SK-N-SH (cell line): ENCODE results near the gene UBAP1L. TPM values are rescaled to one million over a fixed set of nuclear protein-coding genes. Genes with fewer than 3 reads are reported as not detected.

Experiments
- CTCF ChIA-PET: fragments of 300-600, 350-600 bp; formaldehyde crosslinking; extraction: SDS; loops from one replicate; lab custom pipeline; 2021; lab: Yijun Ruan, JAX
- POLR2A ChIA-PET: fragments of 350-600 bp; sonication (Branson Sonifier 250); formaldehyde crosslinking; extraction: SDS; loops from one replicate; lab custom pipeline; 2020; ENCODE audit warnings: antibody characterized with exemption, inconsistent platforms; lab: Yijun Ruan, JAX
- DNase-seq: peaks from one replicate; pipeline ENCODE4 v3.0.0; 2012
- H2AFZ ChIP-seq: fragments of 200-600 bp; sonication (generic); 2 replicates; pipeline ENCODE4 v1.8.1; 2016; ENCODE audit warnings: antibody characterized with exemption, mild to moderate bottlenecking, low read depth
- H3F3A ChIP-seq: fragments of 200-600 bp; sonication (generic); replicated peaks from 2 replicates; pipeline ENCODE3; 2016; ENCODE audit warnings: antibody characterized with exemption, mild to moderate bottlenecking; ENCODE audit not compliant: insufficient read depth
- H3K27ac ChIP-seq, 2 experiments: fragments of 200-500 bp in 1 of 2; fragments of 200-600 bp in 1 of 2; sonication (Bioruptor generic) in 1 of 2; sonication (generic), shearing (Covaris generic) in 1 of 2; 2 replicates each; pipeline versions ENCODE4 v1.5.1 to v1.6.1; 2014 to 2016; ENCODE audit warnings: low read depth in 2 of 2, inconsistent platforms in 1 of 2, low read length in 1 of 2, mild to moderate bottlenecking in 1 of 2, mixed read lengths in 1 of 2
- H3K27me3 ChIP-seq: fragments of 200-600 bp; sonication (generic), shearing (Covaris generic); 2 replicates; pipeline ENCODE4 v1.6.1; 2016; ENCODE audit warnings: mixed run types; ENCODE audit not compliant: insufficient read depth
- H3K36me3 ChIP-seq, 2 experiments: fragments of 200-500 bp in 1 of 2; fragments of 200-600 bp in 1 of 2; sonication (Bioruptor generic) in 1 of 2; sonication (generic) in 1 of 2; replicated peaks in 1 of 2; 2 replicates each; pipeline versions ENCODE3 to v1.5.1; 2014 to 2016; ENCODE audit warnings: low read length in 1 of 2, mild to moderate bottlenecking in 1 of 2; ENCODE audit not compliant: insufficient read depth in 2 of 2, control insufficient read depth in 1 of 2
- H3K4me1 ChIP-seq, 2 experiments: fragments of 200-500 bp in 1 of 2; fragments of 200-600 bp in 1 of 2; sonication (Bioruptor generic) in 1 of 2; sonication (generic), shearing (Covaris generic) in 1 of 2; 2 replicates each; pipeline versions ENCODE4 v1.5.1 to v1.6.1; 2014 to 2016; ENCODE audit warnings: low read depth in 1 of 2, low read length in 1 of 2, mixed run types in 1 of 2; ENCODE audit not compliant: insufficient read depth in 2 of 2, control insufficient read depth in 1 of 2
- H3K4me2 ChIP-seq: fragments of 200-600 bp; sonication (generic), shearing (Covaris generic); 2 replicates; pipeline ENCODE4 v1.6.1; 2017; ENCODE audit warnings: mixed run types
- H3K4me3 ChIP-seq, 2 experiments: fragments of 200-500 bp in 1 of 2; fragments of 200-600 bp in 1 of 2; sonication (Bioruptor generic) in 1 of 2; sonication (generic), shearing (Covaris generic) in 1 of 2; 2 replicates each; pipeline versions ENCODE4 v1.5.1 to v1.8.1; 2014 to 2016; ENCODE audit warnings: low read depth in 2 of 2, inconsistent platforms in 1 of 2, low read length in 1 of 2, mild to moderate bottlenecking in 1 of 2, mixed read lengths in 1 of 2, moderate library complexity in 1 of 2
- H3K79me2 ChIP-seq: fragments of 200-600 bp; sonication (generic); 2 replicates; pipeline ENCODE4 v1.8.1; 2017; ENCODE audit warnings: mild to moderate bottlenecking; ENCODE audit not compliant: insufficient read depth
- H3K9ac ChIP-seq: fragments of 200-600 bp; sonication (generic); 2 replicates; pipeline ENCODE4 v1.6.1; 2017; ENCODE audit warnings: mixed run types
- H3K9me2 ChIP-seq: fragments of 200-600 bp; sonication (generic); 2 replicates; pipeline ENCODE4 v1.6.1; 2017; ENCODE audit warnings: mixed run types
- H3K9me3 ChIP-seq: fragments of 200-600 bp; sonication (generic); 2 replicates; pipeline ENCODE4 v1.6.1; 2017; ENCODE audit warnings: mixed run types, mild to moderate bottlenecking, moderate library complexity
- H4K20me1 ChIP-seq: fragments of 200-600 bp; sonication (generic); 2 replicates; pipeline ENCODE4 v1.6.1; 2017; ENCODE audit warnings: mild to moderate bottlenecking, mixed run types; ENCODE audit not compliant: insufficient read depth
- CHD2 ChIP-seq: fragments of 150-350 bp; IDR thresholded peaks from 2 replicates; pipeline ENCODE4 v1.6.1; 2018; ENCODE audit warnings: low read length; ENCODE audit not compliant: partially characterized antibody
- EP300 ChIP-seq, 2 experiments: IDR thresholded peaks; 2 replicates each; pipeline versions ENCODE4 v1.4.0 to v1.6.1; 2012; ENCODE audit warnings: borderline replicate concordance in 1 of 2, low read depth in 1 of 2, low read length in 1 of 2
- GABPA ChIP-seq: IDR thresholded peaks from 2 replicates; pipeline ENCODE4 v1.4.0; 2012; ENCODE audit warnings: low read depth, mild to moderate bottlenecking
- GATA2 ChIP-seq: sonication (generic); formaldehyde crosslinking; IDR thresholded peaks from 2 replicates; pipeline ENCODE4 v1.5.0; 2020; ENCODE audit warnings: mild to moderate bottlenecking, missing genetic modification reagents
- JUND ChIP-seq: IDR thresholded peaks from 2 replicates; pipeline ENCODE4 v1.4.0; 2012
- MAX ChIP-seq: IDR thresholded peaks from 2 replicates; pipeline ENCODE4 v1.4.0; 2012; ENCODE audit warnings: low read depth
- PBX3 ChIP-seq: IDR thresholded peaks from 2 replicates; pipeline ENCODE4; 2012
- RCOR1 ChIP-seq: fragments of 150-350 bp; IDR thresholded peaks from 2 replicates; pipeline ENCODE4 v1.6.1; 2017; ENCODE audit warnings: antibody characterized with exemption, low read length
- SMC3 ChIP-seq: IDR thresholded peaks from 2 replicates; pipeline ENCODE4 v1.6.1; 2012; ENCODE audit warnings: low read depth, low read length, improper control_type of control experiment
- TAF1 ChIP-seq: IDR thresholded peaks from 2 replicates; pipeline ENCODE4 v1.6.1; 2012; ENCODE audit warnings: low read depth, mild to moderate bottlenecking, low read length, moderate library complexity, borderline replicate concordance
- TEAD4 ChIP-seq: IDR thresholded peaks from 2 replicates; pipeline ENCODE4 v1.4.0; 2012; ENCODE audit warnings: mild to moderate bottlenecking, borderline replicate concordance; ENCODE audit not compliant: insufficient read depth
- YY1 ChIP-seq: IDR thresholded peaks from 2 replicates; pipeline ENCODE4 v1.4.0; 2012; ENCODE audit warnings: low read depth, mild to moderate bottlenecking
- ZBTB33 ChIP-seq: IDR thresholded peaks from 2 replicates; pipeline ENCODE4 v1.4.0; 2012; ENCODE audit warnings: low read depth, borderline replicate concordance
- WGBS: methylation state at CpG from one replicate; pipeline ENCODE4 v1.1.6; 2017; ENCODE audit warnings: low lambda C conversion rate; 5-methylcytosine and 5-hydroxymethylcytosine counted together
- polyA plus RNA-seq, 3 experiments: library from polyadenylated mRNA; depleted of rRNA; stranded (reverse); fragments of >200 nt; gene quantifications; 2 replicates each; pipeline ENCODE4 v1.2.3, GENCODE V29; 2012

Gene UBAP1L
- polyA plus RNA-seq, 1 of the 3 experiments (the other 2 are of a cell fraction) = 1.8 TPM

GRCh38 chr15:65095747-65096104, 19.3 kb downstream of the UBAP1L start:
- H3K9ac ChIP-seq = no peak overlapping the region
- H4K20me1 ChIP-seq = no peaks in the 10 kb centered on the region
- no peaks in the 10 kb centered on the region; a peak in 1 of 4 replicates for H3K4me1 ChIP-seq
- no peaks in the 10 kb centered on the region for H3K27me3 ChIP-seq
- no peak overlapping the region for H3K4me2 ChIP-seq
- H3K27ac ChIP-seq = no peak overlapping the region
- H3K4me3 ChIP-seq = no peak overlapping the region
- H2AFZ ChIP-seq = no peak overlapping the region
- no peaks in the 10 kb centered on the region for H3F3A ChIP-seq
- no peaks in the 10 kb centered on the region for H3K9me2 ChIP-seq
- TF ChIP-seq ZBTB33 = no peak
- TF ChIP-seq TEAD4 = no peak
- TF ChIP-seq TAF1 = no peak
- no peak for TF ChIP-seq SMC3
- TF ChIP-seq YY1 = no peak
- TF ChIP-seq CHD2 = no peak
- TF ChIP-seq GATA2 (CRISPR knock-in tag) = no peak
- TF ChIP-seq EP300 (IDR thresholded peaks at IDR 0.05; ENCODE audit: borderline replicate concordance in 1 of 2, low read depth in 1 of 2, low read length in 1 of 2) = no peak
- no peak for TF ChIP-seq MAX
- TF ChIP-seq RCOR1 = no peak
- TF ChIP-seq JUND = no peak
- no peak for TF ChIP-seq GABPA
- CTCF ChIA-PET = interaction anchor here (1.2 to 2.1 kb wide), 4 partner anchors 9 to 62 kb away, joined by 3 to 6 read pairs (median 4); no protein-coding TSS in a partner anchor
- DNase-seq = no peak
- H3K36me3 ChIP-seq = peaks cover 7 to 51% of the 10 kb centered on the region in 2 experiments
- no peaks in the 10 kb centered on the region for H3K9me3 ChIP-seq
- H3K79me2 ChIP-seq = no peaks in the 10 kb centered on the region
- POLR2A ChIA-PET = no interaction called here
- WGBS = 87% methylated on average over 4 of the region's 6 CpGs

GRCh38 chr15:65095011-65095746, 19.8 kb downstream of the UBAP1L start:
- no peak for DNase-seq
- Histone ChIP-seq H3K79me2 (no peaks in the 10 kb centered on the region), H3K27me3 (no peaks in the 10 kb centered on the region), H3K4me2 (no peak overlapping the region), H3K9me3 (no peaks in the 10 kb centered on the region), H3F3A (no peaks in the 10 kb centered on the region), H3K27ac (no peak overlapping the region), H3K9ac (no peak overlapping the region), H2AFZ (no peak overlapping the region), H3K36me3 (peaks cover 4 to 46% of the 10 kb centered on the region in 2 experiments), H3K4me1 (no peaks in the 10 kb centered on the region; a peak in 1 of 4 replicates), H3K4me3 (no peak overlapping the region), H4K20me1 (no peaks in the 10 kb centered on the region), H3K9me2 (no peaks in the 10 kb centered on the region)
- ChIA-PET CTCF (interaction anchor here (1.2 to 2.1 kb wide), 5 partner anchors 8 to 62 kb away, joined by 3 to 9 read pairs (median 4); no protein-coding TSS in a partner anchor), POLR2A (no interaction called here)
- 86% methylated on average over 5 of the region's 5 CpGs for WGBS
- TF ChIP-seq PBX3 (no peak), TEAD4 (no peak), YY1 (no peak), GABPA (no peak), SMC3 (no peak)
